HFFc6 (cell line): Measurements from ENCODE around the gene PPP4R1. TPM values are rescaled to one million over a fixed set of nuclear protein-coding genes. Genes with fewer than 3 reads are reported as not detected.
A peak's percentile ranks its signal among the peaks of the same experiment; 100 is the strongest.

Experiments used
- DNase-seq: peaks from one replicate; pipeline ENCODE4 v3.0.0-alpha.2; 2018
- H3K27ac Mint-ChIP-seq: 2 replicates; pipeline ENCODE4 v1.8.0; 2020; ENCODE audit warnings: mild to moderate bottlenecking, mixed read lengths
- H3K27me3 Mint-ChIP-seq: 2 replicates; pipeline ENCODE4 v1.8.0; 2021; ENCODE audit warnings: mild to moderate bottlenecking, moderate library complexity, mixed read lengths; ENCODE audit not compliant: insufficient read depth
- H3K36me3 Mint-ChIP-seq: 2 replicates; pipeline ENCODE4 v1.8.0; 2021; ENCODE audit warnings: low read depth, mixed read lengths
- H3K4me1 Mint-ChIP-seq: 2 replicates; pipeline ENCODE4 v1.8.0; 2020; ENCODE audit warnings: low read depth, mixed read lengths
- H3K4me3 Mint-ChIP-seq: 2 replicates; pipeline ENCODE4 v1.8.0; 2020; ENCODE audit warnings: mild to moderate bottlenecking, moderate library complexity, mixed read lengths
- H3K9me3 Mint-ChIP-seq: 2 replicates; pipeline ENCODE4 v1.8.0; 2020; ENCODE audit warnings: mild to moderate bottlenecking, mixed read lengths
- total RNA-seq, 6 experiments: library from RNA; stranded (reverse); fragmentation: NEBNext Ultra II Directional; extraction: Animal tissue kit (Norgen Biotek cat#: 25700); gene quantifications; 2 replicates in 1 of 6; 3 replicates in 5 of 6; pipeline ENCODE4 v1.2.3, GENCODE V29; 2021
- TF ChIP-seq, protein P1 (sequence below): fragments of 200-600 bp; sonication (generic); IDR thresholded peaks from 2 replicates; pipeline ENCODE4 v1.5.0; 2021; ENCODE audit warnings: antibody characterized with exemption, mild to moderate bottlenecking

The PPP4R1 gene
- total RNA-seq, 6 experiments from 2014 or later: 83.0 to 107 (median 103) TPM

DNA sequence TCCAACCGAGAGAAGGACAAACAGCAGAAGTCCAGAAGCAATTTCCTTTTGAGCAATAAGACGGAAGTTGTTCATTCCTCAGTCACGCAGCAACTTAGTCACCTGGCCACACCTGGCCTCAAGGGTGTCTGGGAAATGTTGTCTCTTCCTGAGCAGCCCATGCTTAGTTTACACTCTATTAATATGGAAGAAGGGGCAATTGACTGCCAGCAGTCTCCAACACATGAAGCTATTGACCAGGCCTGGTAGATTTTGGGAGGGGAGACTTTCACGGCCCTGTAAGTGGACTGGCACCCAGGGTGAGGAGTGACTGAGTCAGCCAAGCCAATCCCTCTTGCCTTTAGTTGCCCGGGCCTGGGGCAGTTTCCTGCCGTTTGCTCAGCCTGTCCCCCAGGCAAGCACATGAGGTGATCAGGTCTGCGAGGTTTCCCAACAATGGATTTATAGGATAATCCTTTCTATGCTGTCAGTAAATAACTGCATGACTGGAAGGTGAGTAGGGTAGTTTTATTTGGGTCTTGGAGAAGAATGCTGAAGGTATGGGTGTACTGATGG lies 43.8 kb upstream of the PPP4R1 start:
- no peaks in the 10 kb centered on the region for H3K36me3 Mint-ChIP-seq
- no peak for DNase-seq
- no peaks in the 10 kb centered on the region for H3K27me3 Mint-ChIP-seq
- no peaks in the 10 kb centered on the region for H3K9me3 Mint-ChIP-seq
- H3K27ac Mint-ChIP-seq: no peak overlapping the region
- peaks cover 15% of the 10 kb centered on the region for H3K4me1 Mint-ChIP-seq
- TF ChIP-seq, protein P1, sequence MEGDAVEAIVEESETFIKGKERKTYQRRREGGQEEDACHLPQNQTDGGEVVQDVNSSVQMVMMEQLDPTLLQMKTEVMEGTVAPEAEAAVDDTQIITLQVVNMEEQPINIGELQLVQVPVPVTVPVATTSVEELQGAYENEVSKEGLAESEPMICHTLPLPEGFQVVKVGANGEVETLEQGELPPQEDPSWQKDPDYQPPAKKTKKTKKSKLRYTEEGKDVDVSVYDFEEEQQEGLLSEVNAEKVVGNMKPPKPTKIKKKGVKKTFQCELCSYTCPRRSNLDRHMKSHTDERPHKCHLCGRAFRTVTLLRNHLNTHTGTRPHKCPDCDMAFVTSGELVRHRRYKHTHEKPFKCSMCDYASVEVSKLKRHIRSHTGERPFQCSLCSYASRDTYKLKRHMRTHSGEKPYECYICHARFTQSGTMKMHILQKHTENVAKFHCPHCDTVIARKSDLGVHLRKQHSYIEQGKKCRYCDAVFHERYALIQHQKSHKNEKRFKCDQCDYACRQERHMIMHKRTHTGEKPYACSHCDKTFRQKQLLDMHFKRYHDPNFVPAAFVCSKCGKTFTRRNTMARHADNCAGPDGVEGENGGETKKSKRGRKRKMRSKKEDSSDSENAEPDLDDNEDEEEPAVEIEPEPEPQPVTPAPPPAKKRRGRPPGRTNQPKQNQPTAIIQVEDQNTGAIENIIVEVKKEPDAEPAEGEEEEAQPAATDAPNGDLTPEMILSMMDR: no peak
- no peak overlapping the region for H3K4me3 Mint-ChIP-seq

DNA sequence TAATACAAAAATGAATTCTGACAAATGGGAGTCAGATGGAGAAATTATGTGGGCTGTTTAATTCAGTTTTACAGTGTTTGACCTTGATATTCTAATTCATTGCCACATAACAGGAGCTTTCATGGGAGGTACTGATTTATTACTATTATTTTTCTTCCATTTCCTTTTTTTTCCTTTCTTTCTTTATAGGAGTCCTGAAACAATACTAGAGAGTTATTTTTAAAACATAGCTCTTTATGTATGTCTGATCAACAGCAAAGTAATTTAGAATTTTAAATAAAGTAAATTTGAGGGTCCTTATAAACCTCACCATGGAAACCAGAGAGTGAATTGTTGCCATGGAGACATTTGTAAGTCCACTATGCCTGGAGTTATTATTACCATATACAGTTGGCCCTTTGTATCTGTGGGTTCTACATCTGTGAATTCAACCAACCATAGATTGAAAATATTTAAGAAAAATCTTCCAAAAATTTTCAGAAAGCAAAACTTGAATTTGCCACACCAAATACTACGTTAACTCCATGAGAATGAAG lies 40.9 kb upstream of the PPP4R1 start:
- TF ChIP-seq, protein P1: no peak
- peaks cover 16% of the 10 kb centered on the region for H3K4me1 Mint-ChIP-seq
- H3K4me3 Mint-ChIP-seq: no peak overlapping the region
- no peaks in the 10 kb centered on the region for H3K27me3 Mint-ChIP-seq
- H3K36me3 Mint-ChIP-seq: no peaks in the 10 kb centered on the region
- no peak overlapping the region for H3K27ac Mint-ChIP-seq
- DNase-seq: no peak
- no peaks in the 10 kb centered on the region for H3K9me3 Mint-ChIP-seq

DNA sequence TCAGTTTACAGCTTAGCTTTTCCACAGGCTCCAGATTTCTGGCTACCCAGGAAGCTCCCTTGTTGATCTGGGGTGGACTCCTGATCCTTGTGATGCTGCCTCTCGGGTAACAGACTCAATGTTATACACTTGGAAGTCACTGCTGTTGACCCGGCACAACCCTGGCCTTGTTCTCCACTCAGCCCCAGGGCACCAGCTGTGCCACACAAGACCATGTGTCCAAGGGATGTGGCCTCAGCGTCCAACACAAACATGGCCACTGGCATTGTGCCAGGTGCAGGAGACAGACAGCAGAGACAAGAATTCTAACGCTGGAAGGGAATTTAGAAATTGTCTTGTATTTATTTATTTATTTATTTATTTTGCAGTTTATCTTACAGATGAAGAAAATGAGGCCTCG lies 39.0 kb upstream of the PPP4R1 start:
- Mint-ChIP-seq H3K9me3 (no peaks in the 10 kb centered on the region), H3K27me3 (no peaks in the 10 kb centered on the region), H3K27ac (no peak overlapping the region), H3K4me3 (no peak overlapping the region), H3K4me1 (peaks cover 29% of the 10 kb centered on the region), H3K36me3 (no peaks in the 10 kb centered on the region)
- no peak for DNase-seq
- TF ChIP-seq, protein P1: no peak

DNA sequence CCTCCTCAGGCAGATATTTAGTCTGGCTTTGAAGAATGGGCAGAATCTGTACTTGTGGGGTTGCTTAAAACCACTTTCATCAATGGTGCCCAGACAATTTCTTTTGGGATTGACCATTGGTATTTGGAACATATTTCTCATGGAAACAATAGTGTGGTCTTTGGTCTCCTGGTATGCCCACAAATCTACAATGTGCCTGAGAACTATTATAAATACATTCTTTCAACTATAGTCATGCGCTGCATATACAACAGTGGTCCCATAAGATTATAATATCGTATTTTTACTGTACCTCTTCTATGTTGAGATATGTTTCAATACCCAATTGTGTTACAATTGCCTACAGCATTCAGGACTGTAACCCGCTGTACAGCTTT lies 34.8 kb upstream of the PPP4R1 start:
- DNase-seq: no peak
- H3K4me1 Mint-ChIP-seq: peaks cover 44% of the 10 kb centered on the region
- H3K9me3 Mint-ChIP-seq: no peaks in the 10 kb centered on the region
- H3K4me3 Mint-ChIP-seq: no peak overlapping the region
- TF ChIP-seq, protein P1: no peak
- H3K27ac Mint-ChIP-seq: peak overlapping the region; percentile 8; the same call in 1 of the 2 replicates
- no peaks in the 10 kb centered on the region for H3K27me3 Mint-ChIP-seq
- no peaks in the 10 kb centered on the region for H3K36me3 Mint-ChIP-seq

DNA sequence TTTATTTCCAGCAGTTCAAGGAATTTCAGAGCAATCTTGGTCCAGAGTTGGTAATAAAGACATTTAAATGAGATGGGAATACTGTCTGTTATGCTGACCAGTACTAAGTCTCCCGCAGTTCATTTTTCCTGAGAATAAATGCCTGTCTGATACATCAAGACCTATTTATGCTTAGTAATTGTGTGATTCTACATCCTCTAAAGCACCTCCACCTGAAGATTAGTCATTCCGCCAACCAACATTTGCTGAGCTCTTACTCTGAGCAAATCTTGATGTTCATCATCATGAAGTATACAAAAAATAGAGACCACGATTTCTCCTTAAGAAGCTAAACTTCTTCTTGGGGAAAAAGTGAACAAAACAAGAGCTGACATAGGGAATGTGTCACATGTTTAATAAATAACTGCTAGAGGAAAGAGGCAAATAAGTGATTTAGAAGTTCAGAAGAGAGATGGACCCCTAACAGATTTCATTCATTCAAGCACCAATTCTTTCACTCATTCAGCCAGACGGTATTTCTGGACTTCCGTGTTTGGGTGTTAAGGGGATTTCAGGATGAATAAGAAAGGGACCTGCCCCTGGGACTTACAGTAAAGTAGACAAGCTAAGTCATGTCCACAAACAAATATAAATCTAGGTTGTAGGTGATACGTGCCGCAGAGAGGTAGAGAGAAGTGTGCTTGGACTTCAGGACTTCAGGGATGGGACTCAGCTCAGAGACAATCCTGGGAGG lies 34.2 kb upstream of the PPP4R1 start:
- Mint-ChIP-seq H3K4me3 (no peak overlapping the region), H3K9me3 (no peaks in the 10 kb centered on the region), H3K36me3 (no peaks in the 10 kb centered on the region), H3K27ac (peak overlapping the region; percentile 8; the same call in 1 of the 2 replicates), H3K27me3 (no peaks in the 10 kb centered on the region), H3K4me1 (peaks cover 48% of the 10 kb centered on the region)
- DNase-seq: no peak
- TF ChIP-seq, protein P1: no peak
